GM21825 (cell line): ENCODE measurements around the gene SHBG.
"Not testable (repeated sequence)": the region's sequence is repeated elsewhere in the genome, so short reads cannot be mapped to it uniquely, and the experiment has no call there.

Source experiments
- ATAC-seq: cut with Tn5 transposase; IDR thresholded peaks from one replicate; pipeline ENCODE4 v1.9.1; 2021; ENCODE audit warnings: mild to moderate bottlenecking, moderate library complexity; ENCODE audit not compliant: unreplicated experiment

The SHBG gene

DNA sequence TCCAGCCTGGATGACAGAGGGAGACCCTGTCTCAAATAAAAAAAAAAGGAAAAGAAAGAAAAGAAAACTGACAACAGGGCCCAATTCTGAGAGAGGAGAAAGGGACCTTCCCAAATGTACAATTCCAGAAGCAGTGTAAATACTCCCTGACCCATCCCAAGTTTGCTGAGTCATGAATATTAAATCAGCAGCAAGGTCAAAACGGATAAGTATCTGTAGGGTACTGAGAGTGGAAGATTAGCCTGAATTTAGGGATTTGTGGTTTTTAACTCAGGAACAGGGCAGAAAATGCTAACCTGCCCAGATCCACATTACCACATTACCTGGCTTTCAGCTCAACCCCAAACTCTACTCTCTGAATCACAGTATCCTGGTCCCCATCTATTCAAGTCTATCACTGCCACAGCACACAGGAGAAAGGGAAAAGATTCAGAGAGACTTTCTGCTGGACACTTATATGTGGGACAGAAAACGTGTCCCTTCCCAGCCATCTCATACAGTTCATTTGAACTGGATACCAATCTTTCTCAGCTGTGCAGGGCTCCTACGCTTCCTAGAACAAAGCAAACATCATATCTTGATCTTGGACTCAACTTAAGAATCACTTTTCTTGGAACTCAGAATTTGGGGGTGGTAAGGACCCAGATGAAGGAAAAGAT lies 18.2 kb upstream of the SHBG start:
- no peak for ATAC-seq

DNA sequence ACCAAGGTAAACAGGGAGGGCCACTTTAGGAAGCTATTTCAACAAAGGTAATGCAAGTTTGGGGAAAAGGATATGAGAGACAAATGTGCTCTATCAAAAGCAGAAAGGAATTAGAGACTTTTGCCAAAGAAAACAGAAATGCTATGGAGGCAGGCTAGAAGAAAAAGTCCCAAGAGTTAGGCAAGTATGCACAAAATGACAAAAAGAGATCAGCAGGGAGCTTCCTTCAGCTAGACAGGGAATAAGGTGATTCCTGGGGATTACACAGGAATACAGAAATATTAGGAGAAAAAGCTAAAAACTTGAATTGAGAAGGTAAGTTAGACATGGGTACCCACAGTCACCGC lies 17.7 kb upstream of the SHBG start:
- ATAC-seq: no peak

DNA sequence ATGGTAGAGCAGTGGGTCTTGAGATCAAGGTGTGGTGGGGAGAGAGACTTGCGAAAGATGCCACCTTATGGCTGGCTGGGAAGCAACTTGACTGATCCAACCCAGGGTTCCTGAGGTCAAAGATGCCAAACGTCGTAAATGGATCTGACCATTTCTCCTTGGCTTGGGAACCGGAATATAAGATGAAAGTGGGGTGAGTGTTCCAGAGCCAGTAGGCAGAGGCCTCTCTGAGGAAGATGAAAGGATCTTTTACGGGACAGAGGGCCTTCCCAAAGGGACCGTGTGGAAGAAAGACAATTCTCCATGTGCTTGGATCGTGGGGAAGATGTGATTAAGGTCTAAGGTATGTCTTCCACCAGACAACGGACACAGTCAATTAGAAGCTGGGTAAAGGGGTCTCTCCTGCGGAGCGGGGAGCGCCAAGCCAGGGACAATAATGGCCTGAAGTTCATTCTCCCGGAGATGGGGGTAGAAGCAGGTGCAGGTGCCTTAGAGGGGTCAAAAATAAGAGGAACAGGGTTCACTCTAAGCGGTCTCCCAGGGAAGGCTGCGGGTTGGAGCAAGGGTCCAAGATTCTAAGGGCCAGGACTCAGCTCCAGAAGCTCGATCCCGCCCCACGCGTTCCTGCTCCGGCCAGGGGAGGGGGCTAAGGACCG lies 16.0 kb upstream of the SHBG start:
- no peak for ATAC-seq

DNA sequence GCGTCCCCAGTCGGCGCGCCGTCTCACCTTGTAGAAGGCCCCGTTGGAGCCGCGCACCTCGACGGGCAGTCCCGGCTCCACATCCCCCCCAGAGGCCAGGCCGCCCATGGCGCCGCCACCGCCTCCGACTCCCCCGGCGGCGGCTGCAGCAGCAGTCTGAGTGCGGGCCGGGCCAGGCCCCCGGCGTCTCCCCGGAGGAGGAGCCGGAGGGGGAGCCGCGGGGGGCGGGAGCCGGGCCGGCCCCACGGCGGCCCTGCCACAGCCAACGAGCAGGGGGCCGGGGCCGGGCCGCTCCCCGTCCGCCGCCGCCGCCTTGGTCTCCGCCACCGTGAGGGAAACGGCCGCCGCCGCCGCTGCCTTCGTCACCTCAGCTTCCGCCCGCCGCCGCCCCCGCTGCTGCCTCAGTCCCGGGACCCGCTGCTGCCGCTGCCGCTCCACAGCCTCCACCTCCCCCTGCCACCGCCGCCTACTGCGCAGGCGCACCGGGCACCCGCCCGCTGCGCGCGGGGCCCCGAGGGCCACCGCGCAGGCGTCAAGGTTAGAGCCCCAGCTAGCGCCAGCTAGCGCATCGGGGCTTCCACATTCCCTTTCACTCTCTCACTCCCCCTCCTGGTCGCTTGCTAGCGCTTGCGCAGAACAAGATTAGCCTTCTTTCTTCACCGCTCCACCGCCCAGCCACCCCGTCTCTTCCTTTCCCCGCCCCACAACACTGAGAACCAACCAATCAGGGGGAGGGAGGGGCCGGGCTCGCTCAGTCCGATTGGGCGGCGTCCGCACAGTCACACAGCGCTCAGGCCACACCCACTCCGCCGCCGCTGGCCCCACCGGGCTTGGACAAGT lies 15.3 kb upstream of the SHBG start, which contains the start of gene FXR2:
FXR2 (minus strand) TSS at position 473 of the 840 bp plus-strand sequence; CDS start at position 108, 365 bp downstream.
- ATAC-seq: peak; percentile 77

DNA sequence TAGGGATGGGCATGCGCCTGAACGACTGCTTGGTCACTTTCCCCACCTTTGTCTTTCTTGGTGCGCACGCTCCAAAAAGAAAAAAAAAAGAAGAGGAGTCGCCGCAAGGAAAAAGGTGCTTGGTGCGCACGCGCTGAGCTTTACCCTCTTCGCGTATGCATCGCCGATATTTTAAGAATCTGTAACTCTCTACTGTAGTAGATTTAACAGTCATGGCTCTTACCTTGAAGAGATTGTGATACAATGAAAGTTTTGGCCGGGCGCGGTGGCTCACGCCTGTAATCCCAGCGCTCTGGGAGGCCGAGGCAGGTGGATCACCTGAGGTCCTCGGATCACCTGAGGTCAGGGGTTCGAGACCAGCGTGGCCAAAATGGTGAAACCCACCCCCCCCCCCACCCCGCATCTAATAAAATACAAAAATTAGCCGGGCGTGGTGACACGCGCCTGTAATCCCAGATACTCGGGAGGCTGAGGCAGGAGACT lies 14.6 kb upstream of the SHBG start:
- no peak for ATAC-seq

DNA sequence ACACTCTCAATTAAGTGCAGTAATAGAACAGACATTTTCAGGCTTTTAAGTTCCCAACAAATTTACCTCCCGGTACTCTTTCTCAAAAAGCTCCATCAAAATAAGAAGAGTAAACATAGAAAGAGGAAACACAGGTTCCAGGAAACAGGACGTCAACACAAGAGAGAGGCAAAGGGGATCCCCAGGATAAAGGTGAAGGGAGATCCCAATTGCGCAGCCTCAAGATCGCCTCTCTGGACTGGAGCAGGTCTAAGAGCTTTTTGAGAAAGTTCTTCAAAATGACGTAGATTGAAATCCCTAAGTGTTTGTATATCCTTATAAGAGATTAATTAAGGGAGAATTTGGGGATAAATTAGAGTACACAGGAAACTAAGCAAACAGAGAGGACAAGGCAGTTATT lies 11.3 kb upstream of the SHBG start:
- ATAC-seq: no peak

DNA sequence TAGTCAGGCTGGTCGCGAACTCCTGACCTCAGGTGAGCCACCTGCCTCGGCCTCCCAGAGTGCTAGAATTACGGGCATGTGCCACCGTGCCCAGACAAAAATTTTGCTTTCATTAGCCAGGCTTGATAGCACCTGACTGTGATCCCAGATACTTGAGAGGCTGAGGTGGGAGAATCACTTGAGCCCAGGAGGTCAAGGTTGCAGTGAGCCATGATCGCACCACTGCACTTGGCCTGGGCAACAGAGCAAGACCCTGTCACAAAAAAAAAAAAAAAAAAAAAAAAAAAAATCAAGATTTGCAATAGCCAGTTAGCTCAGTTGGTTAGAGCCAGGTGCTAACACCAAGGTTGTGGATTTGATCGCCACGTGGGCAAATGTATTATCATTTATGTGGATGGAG lies 9.1 kb upstream of the SHBG start:
- ATAC-seq: no peak

DNA sequence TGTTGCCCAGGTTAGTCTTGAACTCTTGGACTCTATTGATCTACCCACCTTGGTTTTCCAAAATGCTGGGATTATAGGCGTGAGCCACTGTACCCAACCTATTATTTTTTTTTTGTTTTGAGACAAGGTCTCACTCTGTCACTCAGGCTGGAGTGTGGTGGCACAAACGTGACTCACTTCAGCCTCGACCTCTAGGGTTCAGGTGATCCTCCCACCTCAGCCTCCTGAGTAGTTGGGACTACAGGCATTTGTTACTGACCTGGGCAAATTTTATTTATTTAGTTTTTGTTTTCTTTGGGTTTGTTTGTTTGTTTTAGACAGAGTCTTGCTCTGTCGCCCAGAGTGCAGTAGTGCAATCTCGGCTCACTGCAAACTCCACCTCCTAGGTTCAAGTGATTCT lies 6.3 kb upstream of the SHBG start:
- no peak for ATAC-seq

DNA sequence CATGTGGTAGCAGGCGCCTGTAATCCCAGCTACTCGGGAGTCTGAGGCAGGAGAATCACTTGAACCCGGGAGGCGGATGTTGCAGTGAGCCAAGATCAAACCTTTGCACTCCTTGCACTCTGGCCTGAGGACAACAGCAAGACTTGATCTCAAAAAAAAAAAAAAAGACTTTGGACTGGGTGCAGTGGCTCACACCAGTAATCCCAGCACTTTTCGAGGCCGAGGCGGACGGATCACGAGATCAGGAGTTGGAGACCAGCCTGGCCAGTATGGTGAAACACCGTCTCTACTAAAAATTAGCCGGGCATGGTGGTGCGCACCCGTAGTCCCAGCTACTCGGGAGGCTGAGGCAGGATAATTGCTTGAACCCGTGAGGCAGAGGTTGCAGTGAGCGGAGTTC lies 4.2 kb upstream of the SHBG start:
- ATAC-seq: not testable (repeated sequence)

DNA sequence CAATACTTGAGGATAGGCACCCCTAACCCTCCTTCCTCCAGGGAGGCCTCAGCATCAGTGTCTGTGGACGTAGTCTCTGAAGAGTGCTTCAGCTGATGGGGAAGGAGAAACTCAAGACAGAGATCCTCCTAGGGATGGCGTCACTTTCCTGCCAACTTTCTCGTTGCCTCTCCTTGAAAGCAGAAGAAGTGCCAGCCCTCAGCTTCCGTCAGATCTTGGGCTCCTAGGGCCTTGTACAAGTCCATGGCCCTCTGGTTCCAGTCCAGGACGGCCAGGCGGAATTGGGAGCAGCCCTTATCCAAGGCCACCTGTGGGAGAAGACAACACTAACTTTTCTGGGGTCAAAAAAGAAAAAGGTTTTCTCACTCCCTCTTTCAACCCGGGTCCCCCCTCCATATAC lies 3.6 kb upstream of the SHBG start:
- no peak for ATAC-seq

DNA sequence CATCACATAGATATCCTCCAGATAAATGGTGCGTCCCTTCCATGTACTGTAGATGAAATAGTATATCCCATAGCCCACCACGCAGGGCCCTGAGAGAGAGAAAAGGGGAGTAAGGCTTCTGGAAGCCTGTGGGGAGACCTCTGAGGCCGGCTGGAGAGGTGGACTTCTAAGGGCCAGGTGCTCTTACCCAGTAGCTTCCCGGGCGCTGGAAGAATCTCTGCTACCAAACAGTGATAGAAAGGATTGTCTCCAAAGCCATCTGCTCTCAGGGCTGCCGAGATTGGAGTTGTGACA lies 3.0 kb upstream of the SHBG start:
- no peak for ATAC-seq

DNA sequence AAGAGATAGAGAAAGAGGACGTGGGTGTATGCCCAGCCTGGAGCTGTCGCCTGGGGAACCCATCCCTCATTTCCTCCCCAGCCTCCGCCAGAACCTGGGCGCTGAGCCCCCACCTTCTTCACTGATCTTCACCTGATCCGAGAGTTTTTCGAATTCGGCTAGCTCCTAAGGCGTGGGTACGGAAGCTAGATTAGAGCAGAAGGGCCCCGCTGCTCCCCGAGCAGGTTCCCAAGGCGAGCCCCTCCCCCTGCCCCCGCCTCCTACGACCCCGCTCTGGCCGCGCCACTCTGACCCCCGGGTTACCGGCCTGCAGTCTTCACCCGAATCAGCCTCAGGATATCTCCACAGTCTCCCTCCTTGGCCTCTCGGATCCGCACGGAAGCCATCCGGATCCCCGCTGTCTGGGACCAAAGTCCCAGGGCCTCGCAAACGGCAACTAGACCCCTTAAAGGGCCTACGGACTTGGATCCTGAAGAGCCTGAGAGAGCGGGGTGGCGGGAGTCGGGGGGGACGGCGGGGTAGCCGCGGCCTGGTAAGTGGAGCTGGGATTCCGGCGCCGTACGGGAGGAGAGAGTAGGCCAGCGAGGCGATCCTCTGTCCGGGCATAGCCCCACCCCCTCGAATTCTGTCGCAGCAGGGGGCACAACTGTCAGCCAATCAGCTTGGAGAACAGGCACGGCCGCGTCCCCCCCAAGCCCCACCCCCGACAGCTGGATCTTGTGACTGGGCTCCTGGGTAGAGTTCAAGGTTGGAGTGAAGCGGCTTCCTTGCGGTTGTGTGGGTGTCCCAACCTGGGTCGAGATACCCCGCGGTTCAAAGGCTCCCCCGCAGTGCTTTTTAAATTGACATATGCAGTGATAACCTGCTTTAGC lies 2.4 kb upstream of the SHBG start, which contains the start of gene SAT2:
SAT2 (minus strand) TSS at position 572 of the 872 bp plus-strand sequence; CDS start at position 386, 186 bp downstream.
- ATAC-seq: peak; percentile 75

DNA sequence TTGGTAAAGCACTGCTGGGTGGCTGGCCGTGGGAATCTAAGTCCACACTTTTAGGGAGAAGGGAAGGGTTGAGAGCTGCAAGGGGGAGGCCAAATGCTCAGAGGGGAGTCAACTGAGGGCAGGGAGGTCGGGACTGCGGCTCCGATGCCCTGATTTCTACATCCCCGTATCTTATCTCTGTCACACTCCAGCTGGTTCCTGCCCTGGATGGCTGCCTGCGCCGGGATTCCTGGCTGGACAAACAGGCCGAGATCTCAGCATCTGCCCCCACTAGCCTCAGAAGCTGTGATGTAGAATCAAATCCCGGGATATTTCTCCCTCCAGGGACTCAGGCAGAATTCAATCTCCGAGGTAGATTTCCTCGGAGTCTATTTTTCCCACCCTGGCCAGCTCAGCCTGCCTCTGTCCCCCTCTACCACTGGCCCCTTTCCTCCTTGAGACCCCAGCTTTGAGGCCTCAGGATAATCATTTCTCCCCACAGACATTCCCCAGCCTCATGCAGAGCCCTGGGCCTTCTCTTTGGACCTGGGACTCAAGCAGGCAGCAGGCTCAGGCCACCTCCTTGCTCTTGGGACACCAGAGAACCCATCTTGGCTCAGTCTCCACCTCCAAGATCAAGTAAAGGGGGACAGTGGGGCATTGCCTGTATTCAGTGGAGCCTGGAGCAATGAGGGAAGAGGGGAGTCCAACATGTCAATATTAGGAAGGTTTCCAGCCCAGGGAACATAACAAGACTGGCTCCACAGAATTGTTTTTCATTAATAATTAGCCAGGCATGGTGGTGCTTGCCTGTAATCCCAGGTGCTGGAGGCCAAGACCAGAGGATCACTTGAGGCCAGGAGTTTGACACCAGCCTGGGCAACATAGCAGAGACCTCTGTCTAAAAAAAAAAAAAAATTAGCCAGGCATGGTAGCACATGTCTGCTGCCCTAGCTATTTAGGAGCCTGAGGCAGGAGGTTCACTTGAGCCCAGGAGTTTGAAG lies 1.8 kb downstream of the SHBG start:
- ATAC-seq: no peak

DNA sequence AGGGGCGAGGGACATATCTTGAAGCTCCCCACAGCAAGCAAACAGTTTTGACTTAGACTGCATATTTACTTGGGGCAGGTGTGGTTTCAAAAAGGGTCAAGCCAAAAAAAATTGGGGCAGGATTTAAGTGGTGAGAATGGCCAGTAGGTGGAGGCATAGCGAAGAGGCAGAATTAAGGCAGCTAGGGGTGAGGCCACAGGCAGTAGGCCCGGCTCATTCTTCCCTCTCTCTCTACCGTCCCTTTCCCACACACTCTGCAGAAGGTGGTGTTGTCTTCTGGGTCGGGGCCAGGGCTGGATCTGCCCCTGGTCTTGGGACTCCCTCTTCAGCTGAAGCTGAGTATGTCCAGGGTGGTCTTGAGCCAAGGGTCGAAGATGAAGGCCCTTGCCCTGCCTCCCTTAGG lies 2.6 kb downstream of the SHBG start:
- ATAC-seq: no peak

DNA sequence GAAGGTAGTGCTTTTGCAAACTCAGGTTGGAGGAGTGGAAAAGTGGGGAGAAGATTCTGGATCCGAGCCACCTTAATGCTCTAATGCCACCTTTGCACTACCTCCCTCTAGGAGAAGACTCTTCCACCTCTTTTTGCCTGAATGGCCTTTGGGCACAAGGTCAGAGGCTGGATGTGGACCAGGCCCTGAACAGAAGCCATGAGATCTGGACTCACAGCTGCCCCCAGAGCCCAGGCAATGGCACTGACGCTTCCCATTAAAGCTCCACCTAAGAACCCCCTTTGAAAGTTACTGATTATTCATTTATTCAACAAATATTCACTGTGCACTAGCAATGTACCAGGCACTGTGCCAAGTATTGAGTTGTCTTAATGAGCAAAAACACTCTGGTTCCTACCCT lies 3.2 kb downstream of the SHBG start:
- ATAC-seq: no peak

DNA sequence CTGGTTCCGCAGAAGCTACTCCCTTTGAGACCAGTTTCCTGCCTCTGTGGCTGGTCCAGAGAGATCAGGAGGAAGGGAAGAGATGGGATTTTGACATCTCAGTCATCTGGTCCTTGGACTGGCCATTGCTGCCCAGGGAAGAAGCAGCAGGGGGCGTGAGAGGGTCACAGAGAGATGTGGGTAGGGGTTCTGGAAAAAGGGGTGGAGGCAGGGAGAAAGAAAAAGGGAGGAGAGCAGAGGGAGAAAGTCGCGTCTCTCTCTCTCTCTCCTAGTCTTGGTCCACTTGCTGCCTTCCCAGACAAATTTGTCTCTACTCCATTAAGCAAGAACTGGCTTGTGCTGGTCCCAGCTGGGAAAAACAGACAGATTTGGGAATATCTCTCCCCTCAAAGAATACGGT lies 4.4 kb downstream of the SHBG start:
- no peak for ATAC-seq

DNA sequence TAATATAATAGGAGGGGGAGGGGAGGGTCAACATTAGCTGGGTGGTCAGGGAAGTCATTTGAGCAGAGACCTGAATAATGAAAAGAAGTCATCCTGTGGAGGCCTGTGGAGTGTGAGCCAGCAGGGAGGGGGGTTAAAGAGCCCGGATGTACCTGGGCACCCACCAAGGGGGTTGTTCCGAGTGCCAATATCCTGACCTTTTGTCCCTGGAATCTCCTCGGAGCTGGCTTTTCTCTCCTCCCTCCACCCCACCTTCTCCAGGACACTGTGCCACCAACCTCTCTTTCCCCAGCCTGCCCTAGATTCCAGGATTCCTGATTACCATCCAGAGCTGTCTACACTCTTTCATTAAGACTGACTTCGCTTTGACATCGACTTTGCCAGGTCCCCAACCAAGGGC lies 6.2 kb downstream of the SHBG start:
- ATAC-seq: no peak

DNA sequence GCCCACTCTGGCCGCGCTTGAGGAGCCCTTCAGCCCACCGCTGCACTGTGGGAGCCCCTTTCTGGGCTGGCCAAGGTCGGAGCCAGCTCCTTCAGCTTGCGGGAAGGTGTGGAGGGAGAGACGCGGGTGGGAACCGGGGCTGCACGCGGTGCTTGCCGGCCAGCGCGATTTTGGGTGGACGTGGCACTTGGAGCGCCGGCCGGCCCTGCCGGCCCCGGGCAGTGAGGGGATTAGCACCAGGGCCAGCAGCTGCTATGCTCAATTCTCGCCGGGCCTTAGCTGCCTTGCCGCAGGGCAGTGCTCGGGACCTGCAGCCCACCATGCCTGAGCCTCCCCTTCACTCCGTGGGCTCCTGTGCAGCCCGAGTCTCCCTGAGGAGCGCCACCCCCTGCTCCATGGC lies 10.8 kb downstream of the SHBG start:
- ATAC-seq: no peak

DNA sequence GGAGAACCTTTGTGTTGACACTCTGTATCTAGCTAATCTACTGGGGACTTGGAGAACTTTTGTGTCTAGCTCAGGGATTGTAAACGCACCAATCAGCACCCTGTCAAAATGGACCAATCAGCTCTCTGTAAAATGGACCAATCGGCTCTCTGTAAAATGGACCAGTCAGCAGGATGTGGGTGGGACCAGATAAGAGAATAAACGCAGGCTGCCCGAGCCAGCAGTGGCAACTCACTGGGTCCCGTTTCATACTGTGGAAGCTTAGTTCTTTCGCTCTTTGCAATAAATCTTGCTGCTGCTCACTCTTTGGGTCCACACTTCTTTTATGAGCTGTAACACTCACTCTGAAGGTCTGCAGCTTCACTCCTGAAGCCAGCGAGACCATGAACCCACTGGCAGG lies 11.7 kb downstream of the SHBG start:
- ATAC-seq: not testable (repeated sequence)

DNA sequence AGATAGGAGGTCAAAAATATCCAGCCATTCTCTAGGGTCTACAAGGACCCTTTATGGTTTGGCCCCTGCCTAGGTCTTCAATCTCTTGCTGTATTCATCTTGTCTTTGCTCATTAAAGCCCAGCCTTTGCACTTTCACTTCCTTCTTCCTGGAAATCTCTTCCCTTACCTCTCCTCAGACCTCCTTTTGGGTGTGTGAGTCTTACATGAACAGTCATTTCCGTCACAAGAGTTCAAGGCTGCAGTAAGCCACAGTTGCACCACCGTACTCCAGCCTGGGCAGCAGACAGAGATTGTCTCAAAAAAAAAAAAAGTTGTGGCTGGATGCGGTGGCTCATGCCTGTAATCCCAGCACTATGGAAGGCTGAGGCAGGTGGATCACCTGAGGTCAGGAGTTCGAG lies 14.8 kb downstream of the SHBG start:
- ATAC-seq: no peak
